NCI-H2196 (cell line): ENCODE results near the gene KCNC1.

Experiments used
- DNase-seq: peaks from one replicate; lab custom pipeline; 2025; ENCODE audit not compliant: unreplicated experiment; lab: John Stamatoyannopoulos, UW

KCNC1 gene

DNA sequence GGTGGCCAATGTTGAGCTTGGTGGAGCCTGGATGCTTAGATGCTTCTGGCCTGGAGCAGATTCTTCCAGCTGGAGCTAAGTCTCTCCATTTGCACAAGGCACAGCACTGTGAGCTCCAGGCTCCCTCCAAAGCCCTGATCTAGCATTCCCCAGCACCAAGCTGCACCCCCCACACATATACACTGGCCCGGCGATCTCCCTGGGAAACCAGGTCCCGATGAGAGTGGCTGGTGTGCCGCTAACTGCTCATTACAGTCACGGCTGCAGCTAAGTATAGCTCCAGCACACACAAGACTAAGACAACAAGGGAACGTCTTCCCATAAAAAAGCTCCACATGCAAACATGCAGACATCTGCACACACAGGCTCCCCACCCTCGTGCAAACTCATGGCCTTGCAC lies 17.6 kb downstream of the KCNC1 start:
- no peak for DNase-seq

GRCh38 chr11:17753153-17753552 lies 18.6 kb downstream of the KCNC1 start:
- DNase-seq = no peak

GRCh38 chr11:17753641-17754040 lies 19.1 kb downstream of the KCNC1 start:
- DNase-seq = no peak

GRCh38 chr11:17755891-17756290 lies 21.3 kb downstream of the KCNC1 start:
- no peak for DNase-seq

DNA sequence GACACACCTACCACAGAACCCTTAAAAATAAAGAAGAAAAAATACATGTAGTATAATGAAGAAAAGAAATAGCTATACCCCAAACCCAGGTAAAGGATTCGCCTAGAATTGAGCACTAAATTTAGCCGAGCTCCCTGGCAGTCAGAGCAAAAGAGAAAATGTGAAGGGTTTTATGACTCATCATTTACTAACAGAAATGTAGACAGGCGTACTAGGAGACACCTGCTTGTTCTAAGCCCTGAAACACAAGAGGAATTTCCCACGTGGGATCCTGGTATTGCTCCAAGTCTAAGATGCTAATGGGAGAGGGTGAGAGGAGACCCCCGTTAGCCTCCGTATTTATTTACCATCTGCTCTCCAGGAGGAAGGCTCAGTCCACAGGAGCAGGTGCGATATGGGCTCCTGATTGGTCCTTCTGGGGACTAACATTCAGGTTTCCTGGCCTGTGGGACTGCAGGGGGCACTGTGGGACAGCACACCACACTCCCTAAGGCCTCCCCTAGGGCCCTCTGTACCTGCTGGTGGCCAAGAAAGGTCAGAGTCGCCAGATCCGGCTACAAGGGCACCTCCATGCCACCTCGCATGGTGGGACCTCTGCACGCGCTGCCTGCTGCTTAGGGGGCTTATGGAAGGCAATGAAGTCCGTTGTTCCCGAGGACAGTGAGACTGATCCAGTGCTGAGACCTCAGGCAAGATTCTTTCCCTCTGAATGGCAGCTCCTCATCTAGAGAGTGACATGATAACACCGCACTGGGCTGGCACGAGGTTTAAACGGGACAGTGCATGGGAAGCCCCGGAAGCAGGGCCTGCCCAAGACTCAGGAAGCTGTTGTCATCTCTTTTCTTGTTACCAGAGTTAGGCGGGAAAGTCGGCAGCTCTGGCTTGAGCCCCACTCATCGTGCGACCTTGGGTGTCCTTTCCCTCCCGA lies 25.8 kb downstream of the KCNC1 start:
- DNase-seq = peak; percentile 82

DNA sequence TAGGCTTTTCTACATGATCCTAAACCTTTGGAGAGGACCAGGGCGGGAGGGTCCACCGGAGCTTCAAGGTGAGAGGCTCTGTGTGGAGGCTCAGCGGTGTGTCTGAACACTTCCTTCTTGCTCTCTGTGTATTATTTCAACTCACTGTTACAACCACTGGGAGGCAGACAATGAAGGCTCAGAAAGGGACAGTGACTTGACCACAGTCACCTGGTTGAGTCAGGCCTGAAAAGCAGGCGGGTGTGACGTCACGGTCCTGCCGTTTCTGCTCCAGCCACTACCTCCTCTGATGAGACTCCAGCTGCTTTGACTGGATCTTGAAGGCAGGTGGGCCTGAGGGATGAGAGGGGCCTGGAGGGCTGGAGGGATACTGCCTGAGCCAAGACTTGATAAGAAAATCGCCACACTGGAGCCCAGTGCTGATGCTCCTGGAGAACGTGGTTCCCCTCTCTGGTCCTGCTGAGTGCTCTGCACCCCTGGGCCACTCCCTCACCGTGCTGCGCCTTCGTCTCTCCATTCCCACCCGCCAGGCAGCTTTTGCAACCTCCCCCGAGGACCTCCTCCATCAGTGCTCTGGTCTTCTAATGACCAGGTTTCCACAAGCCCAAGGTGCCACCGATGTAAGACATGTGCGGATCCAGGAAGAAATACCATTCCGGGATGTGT lies 27.9 kb downstream of the KCNC1 start:
- no peak for DNase-seq

GRCh38 chr11:17763244-17763643 lies 28.7 kb downstream of the KCNC1 start:
- no peak for DNase-seq

DNA sequence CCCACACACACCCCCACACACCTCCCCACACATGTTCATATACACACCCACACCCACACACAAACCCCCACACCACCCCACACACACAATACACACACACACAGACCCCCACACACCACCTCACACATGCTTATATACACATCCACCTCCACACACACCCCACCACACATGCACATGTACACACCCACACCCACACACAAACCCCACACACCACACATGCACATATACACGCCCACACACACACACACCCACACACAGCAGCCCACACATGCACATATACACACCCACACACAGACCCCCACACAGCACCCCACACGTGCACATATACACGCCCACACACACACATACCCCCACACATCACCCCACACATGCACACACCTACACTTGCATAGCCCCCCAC lies 29.1 kb downstream of the KCNC1 start:
- no peak for DNase-seq

- no peak for DNase-seq
Observed at GRCh38 chr11:17764446-17765218, 30.1 kb downstream of the KCNC1 start.

DNA sequence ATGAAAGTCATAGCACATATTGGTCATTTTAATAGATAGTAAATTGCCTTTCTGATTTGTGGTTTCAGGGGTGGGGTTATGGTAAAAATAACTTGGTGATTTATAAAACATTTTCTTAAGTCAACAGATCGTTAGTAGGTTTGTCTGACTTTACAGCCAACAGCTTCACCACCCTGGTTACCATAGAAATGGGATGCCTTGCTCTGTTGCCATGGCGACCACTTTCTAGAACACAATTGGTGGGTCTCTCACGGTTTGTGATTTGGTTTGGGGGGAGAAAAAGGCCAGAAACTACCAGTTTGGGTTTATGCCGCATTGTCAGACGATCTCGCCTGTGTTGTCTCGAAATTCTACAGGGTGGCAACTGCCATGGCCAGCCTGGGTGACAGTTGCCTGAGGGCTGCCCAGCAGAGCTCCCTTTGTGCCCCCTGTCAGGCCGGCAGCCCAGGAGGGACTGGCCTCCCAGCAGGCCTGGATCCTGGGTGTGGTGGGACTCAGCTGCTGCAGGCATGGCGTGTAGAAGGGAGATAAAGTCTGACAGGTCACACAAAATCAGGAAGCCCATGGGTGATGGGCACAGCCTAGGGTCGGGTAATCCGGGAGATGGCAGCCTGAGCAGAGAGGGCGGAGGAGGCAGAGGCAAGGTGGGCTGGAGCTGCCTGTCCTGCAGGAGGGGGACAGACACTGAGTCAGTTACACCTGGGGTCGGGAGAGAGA lies 30.9 kb downstream of the KCNC1 start:
- peak; percentile 8 for DNase-seq

- DNase-seq = no peak
Observed at GRCh38 chr11:17766073-17766359, 31.4 kb downstream of the KCNC1 start.

GRCh38 chr11:17766590-17766989 lies 32.0 kb downstream of the KCNC1 start:
- no peak for DNase-seq

DNA sequence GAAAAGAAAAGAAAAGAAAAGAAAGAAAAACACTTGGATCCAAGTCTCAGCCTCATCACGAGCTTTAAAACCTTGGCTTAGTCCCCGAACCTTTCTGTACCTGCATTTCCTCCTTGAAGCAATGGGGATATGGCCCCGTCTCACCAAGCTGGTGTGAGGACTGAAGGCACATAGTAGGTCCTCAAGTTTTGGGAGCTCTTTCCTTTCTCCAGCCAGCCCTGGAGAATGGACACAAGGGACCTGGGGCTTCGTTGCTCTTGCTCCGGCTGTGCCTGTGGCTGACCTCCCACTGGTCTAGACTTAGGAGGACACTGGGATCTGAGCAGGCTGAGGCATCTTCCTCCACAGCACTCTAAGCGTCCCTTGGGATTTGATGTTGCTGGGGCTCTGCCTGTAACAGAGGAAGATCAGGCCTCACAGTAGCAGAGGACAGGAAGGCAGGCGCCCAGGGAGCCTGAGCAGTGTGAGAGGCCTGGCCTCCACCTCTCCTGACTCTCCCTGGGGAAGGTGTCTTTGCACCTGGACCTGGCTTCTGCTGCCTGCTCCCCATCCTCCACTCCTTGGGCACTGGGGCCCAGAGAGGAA lies 32.8 kb downstream of the KCNC1 start:
- DNase-seq = no peak

- DNase-seq = no peak
Observed at GRCh38 chr11:17767914-17768313, 33.3 kb downstream of the KCNC1 start.

DNA sequence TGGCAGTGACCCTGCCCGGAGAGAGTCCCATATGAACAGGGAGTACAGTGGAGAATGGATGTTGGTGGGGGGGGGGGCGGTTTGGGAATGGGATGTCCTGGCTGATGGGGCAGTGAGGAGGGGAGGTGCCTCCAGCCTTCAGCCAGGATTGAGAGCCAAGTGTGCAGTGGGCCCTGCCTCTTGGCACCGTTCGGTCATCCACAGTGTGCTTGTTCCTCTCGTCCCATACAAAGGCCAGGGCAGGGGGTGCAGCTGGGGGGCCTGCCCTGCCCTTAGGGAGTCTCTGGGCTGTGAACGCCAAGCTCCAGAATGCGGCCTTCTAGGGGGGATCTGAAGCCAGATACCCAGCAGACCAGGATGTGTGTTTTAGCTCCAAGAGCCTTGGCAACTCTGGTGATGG lies 34.0 kb downstream of the KCNC1 start:
- no peak for DNase-seq

DNA sequence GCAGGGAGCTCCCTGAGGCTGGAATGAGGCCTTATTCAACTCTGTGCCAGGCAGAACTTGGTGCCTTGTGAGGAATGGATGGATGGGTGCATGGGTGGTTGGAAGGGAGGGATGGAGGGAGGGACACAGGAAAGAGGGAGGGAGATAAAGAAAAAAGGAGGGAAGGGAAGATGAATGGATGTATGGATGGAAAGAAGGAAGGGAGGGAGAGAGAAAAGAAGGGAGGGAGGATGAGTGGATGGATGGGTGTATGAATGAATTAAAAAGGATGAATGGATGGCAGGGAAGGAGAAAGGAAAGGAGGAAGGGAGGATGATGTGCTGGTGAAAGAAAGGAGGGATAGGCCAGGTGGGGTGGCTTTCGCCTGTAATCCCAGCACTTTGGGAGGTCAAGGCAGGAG lies 34.6 kb downstream of the KCNC1 start:
- DNase-seq = no peak

GRCh38 chr11:17770048-17770652 lies 35.6 kb downstream of the KCNC1 start:
- DNase-seq = peak; percentile 76

- no peak for DNase-seq
Observed at GRCh38 chr11:17770917-17771316, 36.3 kb downstream of the KCNC1 start.

DNA sequence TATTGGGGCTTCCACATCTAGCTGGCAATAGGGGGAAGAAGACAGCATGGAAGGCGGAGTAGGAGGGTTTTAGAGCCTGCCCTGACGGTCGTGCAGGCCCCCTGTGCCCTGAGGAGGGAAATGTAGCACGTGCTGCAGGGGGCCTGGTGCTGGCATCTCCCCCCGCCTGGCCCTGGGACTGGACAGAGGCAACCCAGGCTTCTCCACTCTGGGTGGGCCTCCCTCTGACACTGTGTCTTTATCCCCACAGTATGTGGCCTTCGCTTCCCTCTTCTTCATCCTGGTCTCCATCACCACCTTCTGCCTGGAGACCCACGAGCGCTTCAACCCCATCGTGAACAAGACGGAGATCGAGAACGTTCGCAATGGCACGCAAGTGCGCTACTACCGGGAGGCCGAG lies 36.8 kb downstream of the KCNC1 start:
- no peak for DNase-seq

DNA sequence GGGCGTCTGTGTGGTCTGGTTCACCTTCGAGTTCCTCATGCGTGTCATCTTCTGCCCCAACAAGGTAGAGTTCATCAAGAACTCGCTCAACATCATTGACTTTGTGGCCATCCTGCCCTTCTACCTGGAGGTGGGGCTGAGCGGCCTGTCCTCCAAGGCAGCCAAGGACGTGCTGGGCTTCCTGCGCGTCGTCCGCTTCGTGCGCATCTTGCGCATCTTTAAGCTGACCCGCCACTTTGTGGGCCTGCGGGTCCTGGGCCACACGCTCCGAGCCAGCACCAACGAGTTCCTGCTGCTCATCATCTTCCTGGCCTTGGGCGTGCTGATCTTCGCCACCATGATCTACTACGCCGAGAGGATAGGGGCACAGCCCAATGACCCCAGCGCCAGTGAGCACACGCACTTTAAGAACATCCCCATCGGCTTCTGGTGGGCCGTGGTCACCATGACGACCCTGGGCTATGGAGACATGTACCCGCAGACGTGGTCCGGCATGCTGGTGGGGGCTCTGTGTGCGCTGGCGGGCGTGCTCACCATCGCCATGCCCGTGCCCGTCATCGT lies 37.3 kb downstream of the KCNC1 start:
- no peak for DNase-seq
